GM23338 (cell line): Measurements from ENCODE around the gene ZNF850. TPM values are rescaled to one million over a fixed set of nuclear protein-coding genes. Genes with fewer than 3 reads are reported as not detected.

Experiments
- ATAC-seq: fragments of 200-7000 bp; cut with Tn5 transposase; 3 replicates; pipeline ENCODE4 v1.9.1; 2020
- DNase-seq: peaks from one replicate; pipeline ENCODE4 v3.0.0-alpha.2; 2015; ENCODE audit warnings: low spot score
- H2AFZ ChIP-seq: fragments of 200-600 bp; sonication (generic); 2 replicates; pipeline ENCODE4 v1.8.0; 2016; ENCODE audit warnings: antibody characterized with exemption, mild to moderate bottlenecking, moderate library complexity
- H3F3A ChIP-seq: fragments of 200-600 bp; sonication (generic); replicated peaks from 2 replicates; pipeline ENCODE4 v1.8.0; 2017; ENCODE audit warnings: antibody characterized with exemption, mixed run types, low read depth
- H3K27ac ChIP-seq: fragments of 200-600 bp; sonication (generic); 2 replicates; pipeline ENCODE4 v1.6.1; 2016; ENCODE audit warnings: low read depth
- H3K27me3 ChIP-seq: fragments of 200-600 bp; sonication (generic); 2 replicates; pipeline ENCODE4 v1.8.0; 2016; ENCODE audit warnings: mild to moderate bottlenecking, mixed run types, moderate library complexity; ENCODE audit not compliant: insufficient read depth
- H3K36me3 ChIP-seq: fragments of 200-600 bp; sonication (generic); 2 replicates; pipeline ENCODE4 v1.8.0; 2016; ENCODE audit warnings: mild to moderate bottlenecking; ENCODE audit not compliant: insufficient read depth
- H3K4me1 ChIP-seq: fragments of 200-600 bp; sonication (generic); 2 replicates; pipeline ENCODE4 v1.8.0; 2016; ENCODE audit warnings: mild to moderate bottlenecking, moderate library complexity; ENCODE audit not compliant: insufficient read depth
- H3K4me2 ChIP-seq: fragments of 200-600 bp; sonication (generic); 2 replicates; pipeline ENCODE4 v1.7.1; 2017; ENCODE audit warnings: mixed run types
- H3K4me3 ChIP-seq: fragments of 200-600 bp; sonication (generic); 2 replicates; pipeline ENCODE4 v1.6.1; 2016; ENCODE audit warnings: mixed run types
- H3K79me2 ChIP-seq: fragments of 200-600 bp; sonication (generic); replicated peaks from 2 replicates; pipeline ENCODE4 v1.8.0; 2017; ENCODE audit warnings: mild to moderate bottlenecking; ENCODE audit not compliant: insufficient read depth
- H3K9me2 ChIP-seq: fragments of 200-600 bp; sonication (generic); 2 replicates; pipeline ENCODE4 v1.8.0; 2017; ENCODE audit not compliant: insufficient read depth
- H4K20me1 ChIP-seq: fragments of 200-600 bp; sonication (generic); replicated peaks from 2 replicates; pipeline ENCODE4 v1.8.0; 2017; ENCODE audit warnings: mild to moderate bottlenecking; ENCODE audit not compliant: insufficient read depth
- H3K27ac Mint-ChIP-seq: 2 replicates; pipeline ENCODE4 v1.8.0; 2020; ENCODE audit warnings: inconsistent platforms, mild to moderate bottlenecking, moderate library complexity, mixed read lengths
- H3K27me3 Mint-ChIP-seq: 3 replicates; pipeline ENCODE4 v1.8.0; 2022; ENCODE audit warnings: low read depth, mild to moderate bottlenecking, moderate library complexity, mixed read lengths, inconsistent platforms; ENCODE audit not compliant: insufficient read depth, poor library complexity
- H3K36me3 Mint-ChIP-seq: 3 replicates; pipeline ENCODE4 v1.8.0; 2021; ENCODE audit warnings: low read depth, mild to moderate bottlenecking, inconsistent platforms, moderate library complexity, mixed read lengths
- H3K4me1 Mint-ChIP-seq: 3 replicates; pipeline ENCODE4 v1.8.0; 2020; ENCODE audit warnings: mild to moderate bottlenecking, inconsistent platforms, mixed read lengths
- H3K4me3 Mint-ChIP-seq: 3 replicates; pipeline ENCODE4 v1.8.0; 2021; ENCODE audit warnings: moderate library complexity, mild to moderate bottlenecking, inconsistent platforms, mixed read lengths
- H3K9me3 Mint-ChIP-seq: 3 replicates; pipeline ENCODE4 v1.8.0; 2020; ENCODE audit warnings: moderate library complexity, mild to moderate bottlenecking, inconsistent platforms, mixed read lengths
- CREB1 ChIP-seq: fragments of 250-450 bp; sonication (Bioruptor Pico); IDR thresholded peaks from 2 replicates; pipeline ENCODE4 v1.5.0; 2020; ENCODE audit warnings: low read depth, mild to moderate bottlenecking, moderate library complexity
- EZH2 ChIP-seq: fragments of 200-600 bp; sonication (generic); IDR thresholded peaks from one replicate; pipeline ENCODE4 v1.8.0; 2017; ENCODE audit warnings: antibody characterized with exemption, mild to moderate bottlenecking, low read depth; ENCODE audit not compliant: unreplicated experiment
- JUNB ChIP-seq: IDR thresholded peaks from one replicate; pipeline ENCODE4 v1.6.1; 2016; ENCODE audit warnings: antibody characterized with exemption; ENCODE audit not compliant: unreplicated experiment
- NANOG ChIP-seq: IDR thresholded peaks from 2 replicates; pipeline ENCODE4 v1.6.1; 2016; ENCODE audit warnings: antibody characterized with exemption, borderline replicate concordance
- STAT1 ChIP-seq: IDR thresholded peaks from one replicate; pipeline ENCODE4 v1.6.1; 2016; ENCODE audit warnings: antibody characterized with exemption; ENCODE audit not compliant: unreplicated experiment
- ZNF114 ChIP-seq: fragments of 250-450 bp; sonication (Bioruptor Pico); IDR thresholded peaks from 2 replicates; pipeline ENCODE4 v1.5.0; 2020; ENCODE audit warnings: mild to moderate bottlenecking, moderate library complexity
- ZNF331 ChIP-seq: fragments of 250-450 bp; sonication (Bioruptor Pico); IDR thresholded peaks from 2 replicates; pipeline ENCODE4 v1.5.0; 2020; ENCODE audit warnings: low read depth, mild to moderate bottlenecking, moderate library complexity
- polyA plus RNA-seq: library from polyadenylated mRNA; unstranded; fragments of >200 nt; fragmentation: Nextera tagmentation; extraction: Ambion mirVana; gene quantifications from 2 replicates; pipeline ENCODE4 v1.2.1, GENCODE V29; 2016
- total RNA-seq: library from RNA; depleted of rRNA; stranded (reverse); fragments of >200 nt; shearing (Covaris generic); gene quantifications from 2 replicates; pipeline ENCODE4 v1.2.3, GENCODE V29; 2014
- TF ChIP-seq, protein P1 (sequence below), 2 experiments: fragments of 200-600 bp in 1 of 2; sonication (generic) in 1 of 2; conservative IDR thresholded peaks; 2 replicates each; pipeline versions ENCODE4 v1.5.1 to v1.6.1; 2016 to 2017; ENCODE audit warnings: antibody characterized with exemption in 2 of 2, low read depth in 2 of 2, mild to moderate bottlenecking in 2 of 2, moderate library complexity in 1 of 2
- TF ChIP-seq, protein P2 (sequence below): IDR thresholded peaks from 2 replicates; pipeline ENCODE4 v1.6.1; 2016; ENCODE audit warnings: antibody characterized with exemption

The ZNF850 gene
- total and polyA plus RNA-seq, 2 experiments from 2014 or later = 7.7 to 41.1 TPM

DNA sequence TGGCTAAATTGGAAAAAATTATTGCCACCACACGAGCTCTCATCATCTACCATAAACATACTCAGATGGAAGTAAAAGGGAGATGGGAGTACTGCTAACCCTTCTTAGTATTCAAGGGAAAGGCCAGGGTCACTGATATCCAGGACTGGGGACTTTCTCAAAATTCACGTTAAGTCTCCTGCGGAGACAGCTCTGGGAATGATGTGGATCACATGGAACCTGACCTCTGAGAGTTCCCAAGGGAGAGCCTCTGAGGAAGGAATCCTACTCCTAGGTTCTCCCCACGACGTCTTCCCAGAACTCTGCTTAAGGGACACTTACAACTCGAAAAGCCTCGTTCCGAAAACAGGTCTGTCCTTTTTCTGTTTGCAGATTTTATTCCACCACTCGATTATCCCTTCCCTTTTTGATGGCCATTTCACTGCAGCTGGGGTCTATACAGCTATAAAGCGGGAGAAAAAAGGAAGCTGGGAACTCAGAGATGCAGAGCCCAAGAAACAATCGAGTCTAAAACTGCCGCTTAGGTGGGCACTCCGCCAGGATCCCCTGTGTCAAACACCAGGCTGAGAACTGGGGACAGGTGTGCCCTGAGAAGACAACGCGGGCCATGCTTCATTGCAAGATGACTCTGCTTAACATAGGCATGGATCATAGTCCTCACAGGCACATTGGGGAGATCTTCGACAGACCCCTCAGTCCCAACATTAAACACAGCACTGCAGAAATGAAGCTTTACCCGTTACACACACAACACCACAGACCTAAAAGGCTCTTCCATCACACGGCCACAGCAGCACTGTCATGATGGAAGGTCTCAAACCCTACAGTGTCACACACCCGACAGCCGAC, 86.0 kb downstream of the ZNF850 start:
- Histone ChIP-seq H3K79me2 (peaks cover 40% of the 10 kb centered on the region), H3K9me2 (peaks cover 9% of the 10 kb centered on the region; the same call in 1 of the 2 replicates), H2AFZ (peak overlapping the region; percentile 99), H4K20me1 (peaks cover 12% of the 10 kb centered on the region), H3K27me3 (no peaks in the 10 kb centered on the region), H3F3A (no peaks in the 10 kb centered on the region; the same call in 1 of the 2 replicates), H3K4me3 (peak overlapping the region; percentile 97), H3K27ac (no peak overlapping the region), H3K36me3 (peaks cover 20% of the 10 kb centered on the region), H3K4me2 (peak overlapping the region; percentile 97), H3K4me1 (peaks cover 8% of the 10 kb centered on the region; the same call in 1 of the 2 replicates)
- H3K36me3 Mint-ChIP-seq = peaks cover 56% of the 10 kb centered on the region
- H3K27me3 Mint-ChIP-seq = peaks cover 13% of the 10 kb centered on the region
- peak; percentile 27 for ATAC-seq
- H3K4me3 Mint-ChIP-seq = peak overlapping the region; percentile 94
- H3K9me3 Mint-ChIP-seq = peaks cover 41% of the 10 kb centered on the region
- peak overlapping the region; percentile 97 for H3K27ac Mint-ChIP-seq
- peaks cover 12% of the 10 kb centered on the region for H3K4me1 Mint-ChIP-seq
- no peak for TF ChIP-seq ZNF114 (CRISPR knock-in tag)
- no peak for TF ChIP-seq NANOG
- TF ChIP-seq JUNB = no peak
- peak; percentile 21 for DNase-seq

DNA sequence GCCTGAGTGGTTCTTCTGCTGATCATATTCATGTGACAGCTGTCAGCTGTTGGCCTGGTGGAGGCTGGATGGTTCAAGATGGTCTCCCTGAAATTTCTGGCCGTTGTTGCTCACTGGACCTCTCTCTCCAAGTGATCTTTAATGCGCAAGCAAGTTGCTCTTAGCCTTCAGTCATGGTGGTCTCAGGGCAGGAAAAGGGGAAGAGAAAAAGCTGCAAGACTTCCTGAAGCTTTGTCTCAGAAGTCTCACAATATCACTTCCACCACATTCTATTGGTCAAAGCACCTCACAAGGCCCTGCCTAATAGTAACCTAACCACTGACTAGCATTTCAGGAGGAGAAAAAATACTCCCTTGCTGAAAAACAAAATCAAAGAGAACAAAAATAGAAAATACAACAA, 86.8 kb downstream of the ZNF850 start:
- H3K79me2 ChIP-seq = peaks cover 33% of the 10 kb centered on the region
- peaks cover 35% of the 10 kb centered on the region for H3K9me3 Mint-ChIP-seq
- H3K4me1 ChIP-seq = peaks cover 8% of the 10 kb centered on the region; the same call in 1 of the 2 replicates
- H3K27ac Mint-ChIP-seq = no peak overlapping the region
- no peak for DNase-seq
- peak overlapping the region; percentile 97 for H3K4me2 ChIP-seq
- H3K4me1 Mint-ChIP-seq = peaks cover 12% of the 10 kb centered on the region
- H3K4me3 ChIP-seq = peak overlapping the region; percentile 97; the same call in 1 of the 2 replicates
- H2AFZ ChIP-seq = no peak overlapping the region
- H3K9me2 ChIP-seq = peaks cover 6% of the 10 kb centered on the region; the same call in 1 of the 2 replicates
- peaks cover 15% of the 10 kb centered on the region for H3K36me3 ChIP-seq
- H3K4me3 Mint-ChIP-seq = peak overlapping the region; percentile 94
- TF ChIP-seq EZH2 = no peak
- H4K20me1 ChIP-seq = peaks cover 6% of the 10 kb centered on the region
- peaks cover 54% of the 10 kb centered on the region for H3K36me3 Mint-ChIP-seq
- H3F3A ChIP-seq = no peaks in the 10 kb centered on the region; the same call in 1 of the 2 replicates
- H3K27ac ChIP-seq = no peak overlapping the region
- peaks cover 13% of the 10 kb centered on the region for H3K27me3 Mint-ChIP-seq
- ATAC-seq = no peak
- no peaks in the 10 kb centered on the region for H3K27me3 ChIP-seq

DNA sequence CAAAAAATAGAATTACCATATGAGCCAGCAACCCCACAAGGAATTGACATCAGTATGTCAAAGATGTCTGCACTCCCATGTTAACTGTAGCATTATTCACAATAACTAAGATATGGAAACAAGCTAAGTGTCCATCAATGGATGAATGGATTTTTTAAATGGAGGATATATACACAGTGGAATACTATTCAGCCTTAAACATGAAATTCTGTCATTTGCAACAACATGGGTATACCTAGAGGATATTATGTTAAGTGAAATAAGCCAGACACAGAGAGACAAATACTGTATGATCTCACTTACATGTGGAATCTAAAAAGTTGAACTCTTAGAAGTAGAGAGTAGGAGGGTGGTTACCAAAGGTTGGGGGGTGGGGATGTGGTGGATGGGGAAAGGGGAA, 93.2 kb downstream of the ZNF850 start:
- DNase-seq (no peak), ATAC-seq (no peak)
- no peak overlapping the region for H2AFZ ChIP-seq
- Mint-ChIP-seq H3K4me1 (no peaks in the 10 kb centered on the region), H3K27me3 (peaks cover 1% of the 10 kb centered on the region), H3K27ac (no peak overlapping the region), H3K36me3 (peaks cover 55% of the 10 kb centered on the region), H3K4me3 (no peak overlapping the region), H3K9me3 (peaks cover 13% of the 10 kb centered on the region)
- no peak overlapping the region for H3K4me3 ChIP-seq
- peaks cover 7% of the 10 kb centered on the region for H4K20me1 ChIP-seq
- H3K4me2 ChIP-seq = no peak overlapping the region
- H3K27ac ChIP-seq = no peak overlapping the region
- H3K36me3 ChIP-seq = peaks cover 18% of the 10 kb centered on the region; the same call in 1 of the 2 replicates
- no peaks in the 10 kb centered on the region for H3K4me1 ChIP-seq
- no peaks in the 10 kb centered on the region for H3K27me3 ChIP-seq
- 0 out of 2 replicates have a peak, but pooled peaks cover 4% of the 10 kb centered on the region for H3K79me2 ChIP-seq
- no peaks in the 10 kb centered on the region for H3F3A ChIP-seq
- no peaks in the 10 kb centered on the region for H3K9me2 ChIP-seq
- TF ChIP-seq NANOG (no peak), ZNF331 (no peak), STAT1 (no peak), CREB1 (no peak)
- TF ChIP-seq, protein P1, sequence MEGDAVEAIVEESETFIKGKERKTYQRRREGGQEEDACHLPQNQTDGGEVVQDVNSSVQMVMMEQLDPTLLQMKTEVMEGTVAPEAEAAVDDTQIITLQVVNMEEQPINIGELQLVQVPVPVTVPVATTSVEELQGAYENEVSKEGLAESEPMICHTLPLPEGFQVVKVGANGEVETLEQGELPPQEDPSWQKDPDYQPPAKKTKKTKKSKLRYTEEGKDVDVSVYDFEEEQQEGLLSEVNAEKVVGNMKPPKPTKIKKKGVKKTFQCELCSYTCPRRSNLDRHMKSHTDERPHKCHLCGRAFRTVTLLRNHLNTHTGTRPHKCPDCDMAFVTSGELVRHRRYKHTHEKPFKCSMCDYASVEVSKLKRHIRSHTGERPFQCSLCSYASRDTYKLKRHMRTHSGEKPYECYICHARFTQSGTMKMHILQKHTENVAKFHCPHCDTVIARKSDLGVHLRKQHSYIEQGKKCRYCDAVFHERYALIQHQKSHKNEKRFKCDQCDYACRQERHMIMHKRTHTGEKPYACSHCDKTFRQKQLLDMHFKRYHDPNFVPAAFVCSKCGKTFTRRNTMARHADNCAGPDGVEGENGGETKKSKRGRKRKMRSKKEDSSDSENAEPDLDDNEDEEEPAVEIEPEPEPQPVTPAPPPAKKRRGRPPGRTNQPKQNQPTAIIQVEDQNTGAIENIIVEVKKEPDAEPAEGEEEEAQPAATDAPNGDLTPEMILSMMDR (conservative IDR thresholded peaks at IDR 0.05; ENCODE audit: low read depth in 2 of 2) = no peak
- TF ChIP-seq, protein P2, sequence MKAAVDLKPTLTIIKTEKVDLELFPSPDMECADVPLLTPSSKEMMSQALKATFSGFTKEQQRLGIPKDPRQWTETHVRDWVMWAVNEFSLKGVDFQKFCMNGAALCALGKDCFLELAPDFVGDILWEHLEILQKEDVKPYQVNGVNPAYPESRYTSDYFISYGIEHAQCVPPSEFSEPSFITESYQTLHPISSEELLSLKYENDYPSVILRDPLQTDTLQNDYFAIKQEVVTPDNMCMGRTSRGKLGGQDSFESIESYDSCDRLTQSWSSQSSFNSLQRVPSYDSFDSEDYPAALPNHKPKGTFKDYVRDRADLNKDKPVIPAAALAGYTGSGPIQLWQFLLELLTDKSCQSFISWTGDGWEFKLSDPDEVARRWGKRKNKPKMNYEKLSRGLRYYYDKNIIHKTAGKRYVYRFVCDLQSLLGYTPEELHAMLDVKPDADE = no peak
